A673 (cell line): Measurements from ENCODE around the gene GIMAP2. TPM values are rescaled to one million over a fixed set of nuclear protein-coding genes. Genes with fewer than 3 reads are reported as not detected.

ENCODE experiments used
- BruUV-seq: library from RNA; stranded (reverse); fragments of 400-500 nt; replicated peaks from 2 replicates; lab custom pipeline; 2021; lab: Mats Ljungman, UMichigan
- CTCF ChIA-PET: fragments of 300-600 bp; sonication (Branson Sonifier 250); formaldehyde crosslinking; loops from one replicate; lab custom pipeline; 2022; ENCODE audit warnings: antibody characterized with exemption; lab: Charles Lee
- POLR2A ChIA-PET: fragments of 300-600 bp; sonication (Branson Sonifier 250); formaldehyde crosslinking; loops from one replicate; lab custom pipeline; 2022; ENCODE audit warnings: antibody characterized with exemption; ENCODE audit not compliant: low non-redundant PET; lab: Charles Lee
- DNase-seq: peaks from one replicate; pipeline ENCODE4 v3.0.0-alpha.2; 2015; ENCODE audit warnings: low spot score
- H3K27ac ChIP-seq: fragments of 200-600 bp; sonication (generic); 2 replicates; pipeline ENCODE4 v1.5.1; 2016; ENCODE audit warnings: mixed run types, low read depth, mild to moderate bottlenecking, mixed read lengths, antibody characterized with exemption, low read length; ENCODE audit not compliant: poor library complexity, severe bottlenecking
- H3K27me3 ChIP-seq: fragments of 200-600 bp; sonication (generic); replicated peaks from 2 replicates; pipeline ENCODE4 v1.6.1; 2017; ENCODE audit warnings: mixed run types, low read depth, mild to moderate bottlenecking, mixed read lengths, antibody characterized with exemption, low read length; ENCODE audit not compliant: insufficient read depth, poor library complexity
- H3K36me3 ChIP-seq: fragments of 200-600 bp; sonication (generic); 2 replicates; pipeline ENCODE4 v1.6.1; 2016; ENCODE audit warnings: mixed run types, mild to moderate bottlenecking, mixed read lengths, antibody characterized with exemption, low read length; ENCODE audit not compliant: insufficient read depth, poor library complexity, severe bottlenecking
- H3K4me1 ChIP-seq: fragments of 200-600 bp; sonication (generic); 2 replicates; pipeline ENCODE4 v1.6.1; 2017; ENCODE audit warnings: mixed run types, mild to moderate bottlenecking, mixed read lengths, antibody characterized with exemption, low read length; ENCODE audit not compliant: insufficient read depth, poor library complexity, severe bottlenecking
- H3K4me3 ChIP-seq: fragments of 200-600 bp; sonication (generic); 2 replicates; pipeline ENCODE4 v1.5.1; 2016; ENCODE audit warnings: low read depth, mixed run types, mild to moderate bottlenecking, mixed read lengths, low read length; ENCODE audit not compliant: poor library complexity, severe bottlenecking
- H3K9me3 ChIP-seq: fragments of 200-600 bp; sonication (generic); 2 replicates; pipeline ENCODE4 v1.6.1; 2016; ENCODE audit warnings: mixed run types, low read depth, mild to moderate bottlenecking, mixed read lengths, antibody characterized with exemption, low read length; ENCODE audit not compliant: poor library complexity, severe bottlenecking
- CTCF ChIP-seq: fragments of 300-800, 200-600 bp; sonication (generic); conservative IDR thresholded peaks from 2 replicates; pipeline ENCODE4 v1.5.1; 2017; ENCODE audit warnings: low read depth, mild to moderate bottlenecking, antibody characterized with exemption, low read length, moderate library complexity, mixed read lengths
- EZH2 ChIP-seq: fragments of 200-600 bp; sonication (generic); IDR thresholded peaks from 2 replicates; pipeline ENCODE4 v1.6.1; 2017; ENCODE audit warnings: borderline replicate concordance, low read depth, mild to moderate bottlenecking, mixed read lengths, antibody characterized with exemption, low read length; ENCODE audit not compliant: poor library complexity, severe bottlenecking
- intact Hi-C: fragments of 100-400 bp; cut with micrococcal nuclease; formaldehyde crosslinking; loops from one replicate; pipeline ENCODE4 v1.10.0; 2022; ENCODE audit not compliant: unreplicated experiment
- total RNA-seq: library from RNA; stranded (reverse); gene quantifications from 2 replicates; pipeline ENCODE4 v1.2.3, GENCODE V29; 2021

The GIMAP2 gene
- total RNA-seq, 1 experiment from 2014 or later: 4.3 TPM

- no peaks in the 10 kb centered on the region for H3K9me3 ChIP-seq
- no peaks in the 10 kb centered on the region for H3K27me3 ChIP-seq
- ChIA-PET POLR2A (no interaction called here), CTCF (no interaction called here)
- intact Hi-C loops: no loop called here
- H3K36me3 ChIP-seq: no peaks in the 10 kb centered on the region
- no peak overlapping the region for H3K27ac ChIP-seq
- no peak for DNase-seq
- no peak for TF ChIP-seq EZH2
- TF ChIP-seq CTCF: no peak
- no TSS peak for BruUV-seq
- no peaks in the 10 kb centered on the region for H3K4me1 ChIP-seq
- no peak overlapping the region for H3K4me3 ChIP-seq
Measured at GRCh38 chr7:150654692-150655091, 30.8 kb upstream of the GIMAP2 start.

GRCh38 chr7:150656047-150656446, 29.5 kb upstream of the GIMAP2 start:
- Histone ChIP-seq H3K36me3 (no peaks in the 10 kb centered on the region), H3K4me3 (no peak overlapping the region), H3K27me3 (no peaks in the 10 kb centered on the region), H3K27ac (no peak overlapping the region), H3K9me3 (no peaks in the 10 kb centered on the region), H3K4me1 (no peaks in the 10 kb centered on the region)
- no peak for DNase-seq
- POLR2A ChIA-PET: no interaction called here
- no TSS peak for BruUV-seq
- intact Hi-C loops: no loop called here
- CTCF ChIA-PET: no interaction called here
- no peak for TF ChIP-seq CTCF
- no peak for TF ChIP-seq EZH2

- no peaks in the 10 kb centered on the region for H3K4me1 ChIP-seq
- BruUV-seq: no TSS peak
- no peak overlapping the region for H3K27ac ChIP-seq
- CTCF ChIA-PET: no interaction called here
- H3K36me3 ChIP-seq: no peaks in the 10 kb centered on the region
- no peak overlapping the region for H3K4me3 ChIP-seq
- no peaks in the 10 kb centered on the region for H3K9me3 ChIP-seq
- intact Hi-C loops: no loop called here
- TF ChIP-seq EZH2 (no peak), CTCF (no peak)
- POLR2A ChIA-PET: no interaction called here
- no peaks in the 10 kb centered on the region for H3K27me3 ChIP-seq
- DNase-seq: no peak
Measured at GRCh38 chr7:150657526-150657925, 28.0 kb upstream of the GIMAP2 start.
